ENCODE data around the gene TUBA4A. TPM values are rescaled to one million over a fixed set of nuclear protein-coding genes. Genes with fewer than 3 reads are reported as not detected.
A peak's percentile ranks its signal among the peaks of the same experiment; 100 is the strongest.

TUBA4A gene
- total RNA-seq, 2 experiments from 2014 or later = 183 to 185 TPM

GRCh38 chr2:219277703-219278654 lies 24.3 kb upstream of the TUBA4A start:
- Mint-ChIP-seq H3K27me3 (no peaks in the 10 kb centered on the region), H3K27ac (peak overlapping the region; percentile 98), H3K9me3 (no peaks in the 10 kb centered on the region)

DNA sequence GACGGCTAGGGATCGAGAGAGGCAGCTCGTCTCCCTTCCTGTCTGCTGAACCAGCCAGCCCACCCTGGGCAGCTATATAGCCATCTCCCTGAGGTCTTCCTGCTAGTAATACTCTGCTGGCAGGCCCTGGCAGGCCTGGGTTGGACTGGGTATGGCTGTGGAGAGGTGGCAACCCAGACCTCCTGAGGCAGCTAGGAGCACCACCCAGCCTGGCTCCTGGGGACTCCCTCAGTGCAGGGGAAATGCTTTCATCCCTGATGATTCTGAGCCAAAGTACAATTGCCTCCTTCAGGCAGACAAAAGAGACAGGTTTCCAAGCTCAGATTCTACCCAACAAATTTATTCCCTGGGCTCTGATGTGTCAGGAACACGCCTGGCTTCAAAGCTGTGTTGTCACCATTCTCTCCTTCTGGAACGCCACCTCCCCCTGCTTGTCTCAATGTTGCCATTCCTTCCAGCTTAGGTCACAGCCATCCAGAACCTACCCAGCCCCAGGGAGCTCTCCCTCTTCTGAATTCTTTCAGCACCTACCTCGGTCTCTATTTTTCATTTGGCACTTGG lies 20.7 kb upstream of the TUBA4A start:
- Histone ChIP-seq H3K27ac (ENCODE audit: low read depth in 1 of 2, low read length in 2 of 2) (no peak overlapping the region), H3K4me1 (ENCODE audit: insufficient read depth, low read length) (peaks cover 19% of the 10 kb centered on the region), H3K27me3 (ENCODE audit: control insufficient read depth in 1 of 2, insufficient read depth in 2 of 2, low read length in 2 of 2) (peaks cover 0 to 2% of the 10 kb centered on the region in 2 experiments), H3K4me3 (ENCODE audit: low read length) (no peak overlapping the region), H3K36me3 (ENCODE audit: insufficient read depth, low read length) (no peaks in the 10 kb centered on the region), H3K9me3 (ENCODE audit: control insufficient read depth in 1 of 2, insufficient read depth in 1 of 2, low read length in 2 of 2) (no peaks in the 10 kb centered on the region)
- peaks cover under 1% of the 10 kb centered on the region for H3K36me3 Mint-ChIP-seq (ENCODE audit: low read depth)
- DNase-seq (no peak), ATAC-seq (ENCODE audit: poor library complexity) (no peak)
- no peaks in the 10 kb centered on the region for H3K27me3 Mint-ChIP-seq
- H3K9me3 Mint-ChIP-seq = no peaks in the 10 kb centered on the region
- H3K4me3 Mint-ChIP-seq = no peak overlapping the region
- POLR2A ChIA-PET = interaction anchor here (0.8 to 2.1 kb wide), 2 partner anchors 20 to 22 kb away, joined by 3 to 7 read pairs; partner anchors contain the start of genes TUBA4A and TUBA4B
- CTCF ChIA-PET = interaction anchor here (1.2 to 2.1 kb wide), 2 partner anchors 20 kb away, joined by 3 to 15 read pairs; no protein-coding TSS in a partner anchor
- no peak overlapping the region for H3K27ac Mint-ChIP-seq
- intact Hi-C loops (cut with DNase I, micrococcal nuclease) = no loop called here
- H3K4me1 Mint-ChIP-seq (ENCODE audit: low read depth) = peaks cover 21% of the 10 kb centered on the region
- TF ChIP-seq, protein P1, sequence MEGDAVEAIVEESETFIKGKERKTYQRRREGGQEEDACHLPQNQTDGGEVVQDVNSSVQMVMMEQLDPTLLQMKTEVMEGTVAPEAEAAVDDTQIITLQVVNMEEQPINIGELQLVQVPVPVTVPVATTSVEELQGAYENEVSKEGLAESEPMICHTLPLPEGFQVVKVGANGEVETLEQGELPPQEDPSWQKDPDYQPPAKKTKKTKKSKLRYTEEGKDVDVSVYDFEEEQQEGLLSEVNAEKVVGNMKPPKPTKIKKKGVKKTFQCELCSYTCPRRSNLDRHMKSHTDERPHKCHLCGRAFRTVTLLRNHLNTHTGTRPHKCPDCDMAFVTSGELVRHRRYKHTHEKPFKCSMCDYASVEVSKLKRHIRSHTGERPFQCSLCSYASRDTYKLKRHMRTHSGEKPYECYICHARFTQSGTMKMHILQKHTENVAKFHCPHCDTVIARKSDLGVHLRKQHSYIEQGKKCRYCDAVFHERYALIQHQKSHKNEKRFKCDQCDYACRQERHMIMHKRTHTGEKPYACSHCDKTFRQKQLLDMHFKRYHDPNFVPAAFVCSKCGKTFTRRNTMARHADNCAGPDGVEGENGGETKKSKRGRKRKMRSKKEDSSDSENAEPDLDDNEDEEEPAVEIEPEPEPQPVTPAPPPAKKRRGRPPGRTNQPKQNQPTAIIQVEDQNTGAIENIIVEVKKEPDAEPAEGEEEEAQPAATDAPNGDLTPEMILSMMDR (IDR thresholded peaks at IDR 0.05) = no peak

More at GRCh38 chr2:219277703-219278654, 24.3 kb upstream of the TUBA4A start:
- CTCF ChIA-PET = interaction anchor here (0.7 to 12.0 kb wide), 16 partner anchors 10 to 117 kb away, joined by 3 to 190 read pairs (median 4); partner anchors contain the start of genes ANKZF1, ATG9A, DNPEP and NHEJ1
- DNase-seq (peak; percentile 60 to 87 (median 71)), ATAC-seq (ENCODE audit: poor library complexity) (no peak)
- POLR2A ChIA-PET = interaction anchor here (1.0 to 7.5 kb wide), 12 partner anchors 17 to 101 kb away, joined by 3 to 202 read pairs (median 13); partner anchors contain the start of genes ABCB6, ANKZF1, ATG9A and CNPPD1
- peaks cover 27% of the 10 kb centered on the region for H3K36me3 ChIP-seq (ENCODE audit: insufficient read depth, low read length)
- Mint-ChIP-seq H3K4me3 (peak overlapping the region; percentile 97), H3K36me3 (ENCODE audit: low read depth) (peaks cover 36% of the 10 kb centered on the region), H3K4me1 (ENCODE audit: low read depth) (peaks cover 43% of the 10 kb centered on the region)
- intact Hi-C loops (cut with DNase I, micrococcal nuclease) = loop anchor here (1.0 to 5.0 kb wide), 7 partner anchors 20 to 109 kb away; partner anchors contain the start of genes DNPEP (in 2 of the 2), CNPPD1 (in 1 of the 2) and RETREG2 (in 1 of the 2)
- TF ChIP-seq, protein P1 (IDR thresholded peaks at IDR 0.05) = peak; percentile 98
- H3K4me3 ChIP-seq (ENCODE audit: low read length) = peak overlapping the region; percentile 29
- no peaks in the 10 kb centered on the region for H3K27me3 ChIP-seq (ENCODE audit: control insufficient read depth in 1 of 2, insufficient read depth in 2 of 2, low read length in 2 of 2)
- peak overlapping the region; percentile 84 to 97 for H3K27ac ChIP-seq (ENCODE audit: low read depth in 1 of 2, low read length in 2 of 2)
- peaks cover 43% of the 10 kb centered on the region for H3K4me1 ChIP-seq (ENCODE audit: insufficient read depth, low read length)
- no peaks in the 10 kb centered on the region for H3K9me3 ChIP-seq (ENCODE audit: control insufficient read depth in 1 of 2, insufficient read depth in 1 of 2, low read length in 2 of 2)

DNA sequence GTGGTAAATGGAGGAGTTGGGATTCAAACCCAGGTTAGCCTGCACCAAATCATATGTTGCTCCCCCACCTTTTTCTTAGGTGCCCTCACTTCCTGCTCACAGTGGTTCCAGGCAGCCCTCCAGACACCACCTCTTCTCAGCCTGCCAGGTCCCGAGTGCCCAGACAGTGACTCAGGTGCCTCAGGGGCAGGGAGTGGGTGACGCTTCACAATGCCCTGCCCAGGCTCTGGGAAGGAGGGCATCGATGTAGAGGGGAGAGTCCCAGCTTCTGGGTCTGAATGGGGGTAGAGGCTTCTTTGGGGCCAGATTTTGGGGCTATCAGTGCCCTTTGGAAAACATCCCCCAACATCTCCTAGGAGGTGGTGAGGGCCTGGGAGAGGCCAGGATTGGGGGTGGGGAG lies 20.2 kb upstream of the TUBA4A start:
- Histone ChIP-seq H3K36me3 (ENCODE audit: insufficient read depth, low read length) (no peaks in the 10 kb centered on the region), H3K27me3 (ENCODE audit: control insufficient read depth in 1 of 2, insufficient read depth in 2 of 2, low read length in 2 of 2) (peaks cover 0 to 2% of the 10 kb centered on the region in 2 experiments), H3K9me3 (ENCODE audit: control insufficient read depth in 1 of 2, insufficient read depth in 1 of 2, low read length in 2 of 2) (no peaks in the 10 kb centered on the region), H3K27ac (ENCODE audit: low read depth in 1 of 2, low read length in 2 of 2) (no peak overlapping the region), H3K4me3 (ENCODE audit: low read length) (no peak overlapping the region), H3K4me1 (ENCODE audit: insufficient read depth, low read length) (peaks cover 17% of the 10 kb centered on the region)
- TF ChIP-seq, protein P1 (IDR thresholded peaks at IDR 0.05) = no peak
- ChIA-PET CTCF (interaction anchor here (1.2 to 2.1 kb wide), 2 partner anchors 19 to 21 kb away, joined by 3 to 15 read pairs; no protein-coding TSS in a partner anchor), POLR2A (interaction anchor here (0.8 to 2.1 kb wide), 2 partner anchors 19 to 21 kb away, joined by 3 to 7 read pairs; partner anchors contain the start of genes TUBA4A and TUBA4B)
- H3K27me3 Mint-ChIP-seq = no peaks in the 10 kb centered on the region
- ATAC-seq (ENCODE audit: poor library complexity) (no peak), DNase-seq (no peak)
- no peak overlapping the region for H3K4me3 Mint-ChIP-seq
- H3K36me3 Mint-ChIP-seq (ENCODE audit: low read depth) = no peaks in the 10 kb centered on the region
- H3K4me1 Mint-ChIP-seq (ENCODE audit: low read depth) = peaks cover 18% of the 10 kb centered on the region
- intact Hi-C loops (cut with DNase I, micrococcal nuclease) = no loop called here
- H3K9me3 Mint-ChIP-seq = no peaks in the 10 kb centered on the region
- H3K27ac Mint-ChIP-seq = no peak overlapping the region
